Activated T-helper 2 cell treated with anti-CD3 and anti-CD28 coated beads, Interferon-gamma antibody, Interleukin-2, Interleukin-4, amounts not matched to agents 10 μg/mL and 5 μg/mL and 100 μg/mL, durations not matched to agents 14 hours and 24 hours and 36 hours (primary cell): ENCODE data around the gene ITGB8. TPM values are rescaled to one million over a fixed set of nuclear protein-coding genes. Genes with fewer than 3 reads are reported as not detected.

Experiments used
- DNase-seq: peaks from one replicate; pipeline ENCODE4 v3.0.0; 2021; ENCODE audit warnings: low spot score
- H3K27ac Mint-ChIP-seq: one replicate; pipeline ENCODE4 v1.8.0; 2021; ENCODE audit warnings: mixed read lengths
- H3K27me3 Mint-ChIP-seq: one replicate; pipeline ENCODE4 v1.8.0; 2021; ENCODE audit warnings: low read depth, mixed read lengths
- H3K36me3 Mint-ChIP-seq: one replicate; pipeline ENCODE4 v1.8.0; 2021; ENCODE audit warnings: low read depth, mixed read lengths
- H3K4me1 Mint-ChIP-seq: one replicate; pipeline ENCODE4 v1.8.0; 2021; ENCODE audit warnings: low read depth, mixed read lengths
- H3K4me3 Mint-ChIP-seq: one replicate; pipeline ENCODE4 v1.8.0; 2021; ENCODE audit warnings: low read depth, mild to moderate bottlenecking, moderate library complexity, mixed read lengths
- H3K9me3 Mint-ChIP-seq: one replicate; pipeline ENCODE4 v1.8.0; 2021; ENCODE audit warnings: mixed read lengths
- intact Hi-C: fragments of 100-400 bp; cut with micrococcal nuclease; formaldehyde crosslinking; loops from one replicate; pipeline ENCODE4 v1.15.1; 2023
- total RNA-seq: library from RNA; stranded (reverse); gene quantifications from 2 replicates; pipeline ENCODE4 v1.2.3, GENCODE V29; 2022

Gene ITGB8
- total RNA-seq, 1 donor from 2014 or later: 0.05 TPM

DNA sequence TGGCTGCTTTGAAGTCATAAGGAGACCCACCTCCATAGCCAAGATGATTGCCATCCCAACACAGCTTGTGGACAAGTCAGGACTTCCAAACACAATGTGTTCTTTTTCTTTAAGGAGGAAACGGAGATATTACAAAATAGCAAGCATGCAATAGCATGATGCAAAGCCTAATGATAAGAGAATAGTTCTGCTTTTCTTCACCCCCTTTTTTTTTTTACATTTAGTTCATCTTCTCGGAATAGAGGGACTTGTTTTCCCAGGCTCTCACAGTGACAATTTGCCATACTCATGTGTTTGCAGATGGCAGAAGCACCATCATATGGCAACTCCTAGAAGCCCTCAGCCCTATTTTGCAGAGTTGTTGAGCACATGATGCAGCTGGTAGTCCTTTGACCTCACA, 119.8 kb downstream of the ITGB8 start:
- H3K36me3 Mint-ChIP-seq: no peaks in the 10 kb centered on the region

DNA sequence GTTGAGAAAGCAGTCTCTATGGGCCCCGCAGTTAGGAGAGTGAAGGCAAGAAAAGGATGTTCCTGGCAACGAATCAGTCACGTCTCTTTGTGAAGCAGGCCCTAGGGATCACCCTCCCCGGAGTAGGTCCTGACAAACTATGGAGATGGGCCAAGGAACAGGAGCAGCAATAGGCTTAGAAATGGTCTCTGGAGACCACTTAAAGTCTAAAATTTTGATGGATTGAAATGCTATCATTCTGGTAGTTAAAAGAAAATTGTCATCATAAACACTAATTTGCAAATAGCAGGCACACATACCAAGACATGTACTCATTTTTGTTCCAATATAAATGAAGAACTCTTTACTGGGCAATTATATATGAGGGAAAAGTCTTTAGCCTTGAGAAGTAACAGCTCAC, 123.5 kb downstream of the ITGB8 start:
- no peak overlapping the region for H3K4me3 Mint-ChIP-seq
- H3K4me1 Mint-ChIP-seq: no peaks in the 10 kb centered on the region
- H3K27me3 Mint-ChIP-seq: no peaks in the 10 kb centered on the region
- no peak for DNase-seq
- H3K36me3 Mint-ChIP-seq: no peaks in the 10 kb centered on the region
- H3K9me3 Mint-ChIP-seq: no peaks in the 10 kb centered on the region
- H3K27ac Mint-ChIP-seq: no peak overlapping the region
- intact Hi-C loops: no loop called here

More for the DNA sequence above, 119.8 kb downstream of the ITGB8 start:
- Mint-ChIP-seq H3K27me3 (no peaks in the 10 kb centered on the region), H3K4me3 (no peak overlapping the region), H3K9me3 (no peaks in the 10 kb centered on the region), H3K4me1 (no peaks in the 10 kb centered on the region), H3K27ac (no peak overlapping the region)
- DNase-seq: no peak
- intact Hi-C loops: no loop called here

DNA sequence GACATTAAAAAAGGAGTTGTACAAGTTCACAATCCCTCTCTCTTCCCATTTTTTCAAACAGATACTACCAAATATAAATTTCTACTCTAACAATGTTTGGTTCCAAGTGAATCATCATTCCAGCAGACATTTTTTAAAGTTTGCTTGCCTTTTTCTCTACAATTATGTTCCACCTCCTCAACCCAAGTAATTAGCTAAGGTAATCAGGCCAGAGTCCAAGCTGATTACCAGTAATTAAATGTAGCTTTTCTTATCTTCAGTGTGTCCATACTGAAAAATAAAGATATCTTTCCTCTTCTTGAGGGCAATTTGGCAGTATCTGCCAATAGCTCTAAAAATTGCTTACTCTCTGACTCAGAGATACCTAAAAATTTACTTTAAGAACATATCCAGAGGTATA, 126.0 kb downstream of the ITGB8 start:
- DNase-seq: no peak
- no peaks in the 10 kb centered on the region for H3K9me3 Mint-ChIP-seq
- no peaks in the 10 kb centered on the region for H3K4me1 Mint-ChIP-seq
- H3K27ac Mint-ChIP-seq: no peak overlapping the region
- H3K27me3 Mint-ChIP-seq: no peaks in the 10 kb centered on the region
- intact Hi-C loops: no loop called here
- H3K36me3 Mint-ChIP-seq: no peaks in the 10 kb centered on the region
- no peak overlapping the region for H3K4me3 Mint-ChIP-seq

DNA sequence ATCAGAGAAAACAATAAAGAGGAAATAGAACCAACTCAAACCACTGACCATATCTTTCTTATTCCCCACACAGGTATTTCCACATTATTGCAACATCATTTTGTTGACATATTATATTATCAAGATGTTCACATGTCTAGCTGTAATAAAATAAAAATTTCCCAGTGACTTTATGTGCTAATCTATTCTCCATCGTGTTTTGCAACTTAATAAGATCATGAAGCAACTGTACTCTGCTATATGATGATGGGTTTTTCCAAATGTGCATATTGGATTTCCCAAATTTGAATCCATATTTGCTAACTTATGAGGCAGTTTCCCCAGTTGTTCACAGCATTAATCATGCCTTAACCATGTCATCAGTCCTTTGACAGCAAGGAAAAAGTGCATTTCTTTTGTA, 127.8 kb downstream of the ITGB8 start:
- Mint-ChIP-seq H3K4me1 (no peaks in the 10 kb centered on the region), H3K36me3 (no peaks in the 10 kb centered on the region), H3K9me3 (no peaks in the 10 kb centered on the region), H3K4me3 (no peak overlapping the region), H3K27ac (no peak overlapping the region), H3K27me3 (no peaks in the 10 kb centered on the region)
- no peak for DNase-seq
- intact Hi-C loops: no loop called here

DNA sequence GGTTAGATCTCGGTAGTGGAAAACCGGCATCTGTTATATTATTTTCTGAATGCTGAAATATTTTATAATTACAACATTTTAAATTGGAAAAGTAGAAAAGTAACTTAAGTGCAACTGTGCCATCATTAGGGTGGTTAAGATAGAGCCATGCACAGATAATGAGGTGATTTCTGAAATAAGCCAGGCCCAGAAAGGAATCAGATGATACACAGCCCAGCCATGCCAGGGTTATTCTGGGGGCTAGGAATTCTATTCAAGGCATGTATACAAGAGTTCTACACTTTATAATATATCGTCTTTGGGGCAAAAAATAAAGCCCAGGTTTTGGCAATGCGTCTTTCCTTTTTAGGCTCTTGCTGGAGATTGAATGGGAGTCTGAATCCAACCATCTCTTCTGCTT, 128.7 kb downstream of the ITGB8 start:
- Mint-ChIP-seq H3K9me3 (no peaks in the 10 kb centered on the region), H3K27me3 (no peaks in the 10 kb centered on the region), H3K4me1 (no peaks in the 10 kb centered on the region), H3K4me3 (no peak overlapping the region), H3K36me3 (no peaks in the 10 kb centered on the region), H3K27ac (no peak overlapping the region)
- intact Hi-C loops: no loop called here
- DNase-seq: no peak

DNA sequence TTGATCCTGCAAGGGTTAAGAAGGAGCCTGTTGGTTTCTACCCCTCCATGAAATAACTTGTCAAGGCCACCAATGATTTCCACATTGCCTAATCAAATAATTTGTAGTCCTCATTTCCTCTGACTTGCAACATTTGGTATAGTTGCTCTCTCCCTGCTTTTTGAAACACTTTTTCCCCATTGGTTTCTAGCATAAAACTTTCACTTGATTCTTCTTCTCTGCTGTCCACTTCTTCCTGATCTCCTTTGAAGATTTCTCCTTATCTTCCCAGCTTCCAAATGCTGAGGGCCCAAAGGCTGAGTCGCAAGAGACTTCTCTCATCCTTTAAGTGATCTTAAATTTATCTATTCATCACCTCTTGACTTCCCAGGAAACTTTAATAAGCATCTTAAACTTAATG, 134.2 kb downstream of the ITGB8 start:
- H3K36me3 Mint-ChIP-seq: no peaks in the 10 kb centered on the region

More for the DNA sequence above, 134.2 kb downstream of the ITGB8 start:
- Mint-ChIP-seq H3K27ac (no peak overlapping the region), H3K4me1 (no peaks in the 10 kb centered on the region), H3K9me3 (no peaks in the 10 kb centered on the region), H3K4me3 (no peak overlapping the region), H3K27me3 (no peaks in the 10 kb centered on the region)
- intact Hi-C loops: no loop called here
- DNase-seq: no peak

Other genes starting within 250 kb of the ITGB8 start
- not detected in 2 replicates for gene MACC1, start 113.5 kb upstream of the ITGB8 start, total RNA-seq